ENCODE measurements around the gene NAA30.

Gene NAA30

DNA sequence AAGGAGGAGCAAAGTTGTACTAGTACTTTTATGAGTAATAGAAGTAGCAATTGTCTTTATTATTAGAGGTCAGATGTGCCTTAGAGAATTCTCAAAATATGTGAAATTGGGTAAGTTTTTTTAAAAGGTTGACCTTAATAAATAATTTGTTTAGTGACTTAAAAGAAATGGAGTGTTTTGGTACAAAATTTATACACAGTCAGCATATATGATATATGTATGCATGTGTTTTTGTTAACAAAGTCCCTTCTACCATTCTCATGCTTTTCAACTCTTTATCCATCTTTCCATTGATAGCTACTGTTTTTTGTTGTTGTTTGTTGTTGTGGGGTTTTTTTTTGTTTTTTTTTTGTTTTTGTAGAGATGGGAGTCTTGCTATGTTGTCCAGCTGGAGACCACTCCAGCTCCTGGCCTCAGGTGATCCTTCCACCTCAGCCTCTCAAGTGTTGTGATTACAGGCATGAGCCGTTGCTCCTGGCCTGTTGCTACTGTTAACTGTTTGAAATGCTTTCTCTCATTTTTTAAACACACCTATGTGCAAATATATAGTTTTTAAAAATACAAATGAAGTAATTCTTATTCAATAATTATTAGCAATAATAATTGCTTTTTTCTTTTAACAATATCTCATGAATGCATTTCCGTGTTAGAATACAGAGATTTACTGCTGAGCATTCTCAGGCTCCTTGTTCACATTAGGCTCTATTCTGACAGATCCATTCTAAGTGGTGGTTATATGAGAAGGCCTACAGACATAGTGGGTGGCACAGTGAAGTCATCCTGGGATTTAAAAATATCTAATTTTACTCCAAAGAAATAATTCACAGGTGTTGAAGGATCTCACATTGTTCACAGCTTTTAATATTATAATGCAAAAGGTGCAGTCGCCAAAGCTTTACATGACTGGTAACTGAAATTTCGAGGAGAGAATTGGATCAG is 10.4 kb downstream of the NAA30 start:
- DNase-seq: no peak

DNA sequence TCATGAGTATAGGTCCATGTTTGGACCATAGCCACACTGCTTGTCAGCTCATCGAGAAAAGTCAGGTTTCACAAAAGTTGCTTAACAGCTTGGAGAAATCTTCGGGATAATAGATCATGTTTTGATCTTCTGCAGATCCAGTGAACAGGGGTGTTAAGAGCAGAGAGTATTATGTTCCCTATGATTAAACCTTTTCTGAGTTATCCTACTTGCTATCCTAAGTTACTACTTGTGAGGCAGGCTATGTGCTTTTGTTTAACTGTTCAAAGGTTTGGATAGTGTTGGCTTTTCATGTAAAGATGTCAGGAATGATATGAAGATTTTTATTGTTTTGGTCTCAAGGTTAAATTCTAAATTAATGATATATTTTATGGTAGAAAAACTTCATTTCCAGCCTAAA is 11.1 kb downstream of the NAA30 start:
- no peak for DNase-seq

DNA sequence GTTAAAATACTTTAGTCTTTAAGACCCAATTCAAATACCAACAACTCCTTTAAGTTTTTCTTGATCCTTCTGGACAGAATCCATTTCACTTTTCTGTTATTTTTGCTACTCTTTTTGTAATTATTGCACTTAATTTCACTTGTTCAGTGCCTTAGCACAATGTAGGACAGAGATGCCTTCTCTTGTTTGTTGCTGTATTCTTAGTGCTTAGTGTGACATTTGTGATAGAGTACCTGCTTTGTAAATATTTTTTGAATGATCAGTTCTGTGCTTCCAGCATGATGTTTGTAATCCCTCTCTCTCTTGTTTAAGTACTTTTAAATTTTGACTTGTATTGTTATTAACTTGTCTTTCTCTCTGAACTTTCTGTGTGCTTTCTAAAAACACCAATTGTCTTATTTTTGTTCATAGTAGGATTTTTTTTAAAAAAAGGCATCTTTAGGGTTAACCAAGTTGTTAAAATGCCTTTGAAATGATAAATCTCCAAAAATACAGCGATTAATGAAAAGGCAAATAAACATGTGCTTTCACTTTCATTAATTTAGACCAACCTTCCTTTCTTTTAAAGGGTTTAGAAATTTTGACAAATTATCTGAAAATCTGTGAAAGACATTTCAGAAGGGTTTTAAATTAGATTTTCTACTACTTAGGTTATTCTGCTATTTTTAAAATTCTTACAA is 11.9 kb downstream of the NAA30 start:
- no peak for DNase-seq

DNA sequence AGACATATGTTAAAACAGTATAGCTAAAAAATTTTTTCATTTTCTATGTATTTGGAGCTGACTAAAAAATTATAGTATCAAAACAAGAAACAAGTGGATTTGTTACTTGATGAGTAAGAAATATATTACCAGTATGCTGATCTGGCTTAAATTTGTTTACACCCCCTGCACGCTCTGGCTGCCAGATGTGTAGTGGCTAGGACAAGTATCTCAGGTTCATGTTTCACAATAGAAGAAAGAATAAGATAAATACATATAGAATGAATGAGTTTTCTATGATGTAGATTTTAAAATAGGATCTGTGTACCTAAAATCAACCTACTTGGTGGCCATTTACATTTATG is 13.1 kb downstream of the NAA30 start:
- DNase-seq: no peak

DNA sequence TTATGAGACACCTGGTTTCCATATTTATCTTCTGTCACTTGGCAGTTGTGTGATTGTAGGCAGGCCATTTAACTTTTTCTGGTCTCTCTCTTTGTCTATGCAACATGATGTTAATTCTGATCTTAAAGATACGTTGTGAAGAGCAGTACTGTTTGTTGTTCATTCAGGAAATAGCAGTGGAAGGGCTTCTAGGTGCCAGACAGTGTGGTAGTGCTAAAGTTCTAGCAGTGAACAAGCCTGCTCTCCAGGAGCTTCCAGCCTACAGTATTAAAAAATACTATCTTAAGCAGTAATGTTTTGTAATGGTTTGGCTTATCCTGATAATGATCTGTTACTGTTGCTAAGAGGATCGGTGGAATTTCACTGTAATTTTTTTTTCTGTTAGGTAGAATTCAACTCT is 15.2 kb downstream of the NAA30 start:
- DNase-seq: no peak

DNA sequence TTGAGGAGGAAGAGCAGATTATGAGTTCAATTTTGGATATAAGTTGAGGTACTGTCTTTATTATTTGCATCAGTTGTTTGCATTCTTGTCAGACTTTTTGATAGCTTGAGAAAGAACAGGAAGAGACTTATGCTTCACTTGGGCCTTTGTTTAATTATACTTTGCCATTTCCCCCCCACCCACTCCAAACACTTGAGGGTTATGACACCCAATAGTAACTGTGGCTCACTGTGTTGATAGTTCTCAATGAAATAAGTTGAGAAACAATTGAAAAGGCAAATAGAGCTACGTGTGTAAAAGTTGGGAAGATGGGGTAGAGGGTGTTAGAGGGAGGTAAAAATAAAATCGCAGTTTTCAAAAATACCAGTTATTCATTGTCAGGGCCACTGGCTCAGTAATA is 17.7 kb downstream of the NAA30 start:
- DNase-seq: no peak

DNA sequence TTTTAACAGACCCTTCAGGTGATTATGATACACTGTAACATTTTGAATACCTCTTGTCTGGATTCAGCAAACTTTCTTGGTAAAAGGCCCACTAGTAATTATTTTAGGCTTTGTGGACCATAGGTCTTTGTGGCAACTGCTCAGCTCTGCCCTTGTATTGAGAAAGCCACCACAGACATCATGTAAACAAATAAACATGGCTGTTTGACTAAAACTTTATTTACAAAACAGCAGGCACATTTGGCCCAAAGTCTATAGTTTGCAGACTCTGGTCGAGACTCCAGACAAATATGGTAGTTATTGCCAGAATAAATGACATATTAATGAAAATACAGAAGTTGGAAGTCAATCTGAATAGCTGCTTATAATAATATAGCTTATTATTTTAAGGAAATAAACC is 18.2 kb downstream of the NAA30 start:
- no peak for DNase-seq

DNA sequence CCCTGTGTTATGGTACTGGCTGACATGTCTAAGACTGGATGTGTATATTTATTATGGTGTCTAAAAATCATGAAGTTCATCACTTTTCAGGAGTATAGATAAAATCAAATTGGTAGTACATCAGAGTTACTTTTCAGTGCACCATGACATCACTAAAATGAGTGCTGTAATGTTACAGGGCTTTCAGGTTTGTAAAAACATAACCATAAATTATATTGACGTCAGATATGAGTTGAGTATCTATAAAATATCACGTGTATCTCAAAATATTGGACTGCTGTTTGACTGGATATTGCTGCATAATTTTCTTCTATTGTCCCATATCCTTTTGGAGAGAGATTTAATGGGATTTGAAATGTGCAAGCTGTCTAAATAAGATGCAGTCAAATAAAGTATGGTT is 22.0 kb downstream of the NAA30 start:
- DNase-seq: no peak

DNA sequence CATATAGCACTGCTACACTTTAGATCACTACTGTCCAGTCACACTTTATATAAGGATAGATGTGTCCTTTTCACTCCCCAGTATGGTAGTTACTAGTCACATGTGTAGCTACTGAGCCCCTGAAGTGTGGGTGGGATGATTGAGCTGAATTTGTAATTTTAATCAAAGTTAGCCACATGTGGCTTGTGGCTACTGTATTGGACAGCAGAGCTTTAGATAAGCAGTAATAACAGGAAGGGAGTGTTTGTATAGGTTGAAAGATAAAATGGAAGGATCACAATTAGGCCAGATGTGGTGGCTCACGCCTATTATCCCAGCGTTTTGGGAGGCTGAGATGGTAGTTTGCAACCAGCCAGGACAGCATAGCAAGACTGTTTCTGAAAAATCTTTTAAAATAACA is 23.5 kb downstream of the NAA30 start:
- DNase-seq: no peak

DNA sequence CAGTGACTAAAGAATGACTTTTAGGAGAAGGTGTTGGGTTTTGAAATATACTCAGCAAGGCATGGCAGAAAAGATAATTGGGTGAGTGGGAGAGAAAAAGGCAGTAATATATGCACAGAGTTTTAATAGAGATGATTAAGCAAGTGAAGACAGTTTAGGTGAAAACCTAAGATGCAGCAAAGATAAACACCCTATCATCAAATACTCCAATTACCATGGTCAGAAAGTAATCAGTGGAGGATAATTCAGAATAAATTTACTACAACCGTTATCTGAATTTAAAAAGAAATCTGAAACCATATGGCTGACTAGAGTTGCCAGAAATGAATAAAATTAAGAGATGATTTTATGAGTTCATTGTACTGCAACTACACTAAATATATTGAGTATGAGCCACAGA is 26.8 kb downstream of the NAA30 start:
- DNase-seq: no peak

DNA sequence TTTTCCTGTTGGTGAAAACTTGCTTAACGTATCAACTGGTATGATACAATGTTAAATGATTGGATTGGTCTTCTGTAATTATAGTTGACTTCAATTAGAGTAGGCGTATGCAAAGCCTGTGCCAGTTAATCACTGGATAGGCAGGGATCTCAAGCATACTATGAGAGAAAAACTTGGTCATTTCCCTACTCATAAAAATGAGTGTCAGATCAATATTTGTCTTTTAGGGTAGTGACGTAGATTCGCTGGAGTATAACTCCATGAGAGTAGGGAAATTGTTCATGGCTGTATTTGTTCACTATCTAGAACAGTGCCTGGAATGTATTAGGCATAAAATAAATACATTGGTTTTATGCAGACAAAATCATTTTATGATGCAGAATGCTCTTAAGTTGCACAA is 28.6 kb downstream of the NAA30 start:
- DNase-seq: no peak

DNA sequence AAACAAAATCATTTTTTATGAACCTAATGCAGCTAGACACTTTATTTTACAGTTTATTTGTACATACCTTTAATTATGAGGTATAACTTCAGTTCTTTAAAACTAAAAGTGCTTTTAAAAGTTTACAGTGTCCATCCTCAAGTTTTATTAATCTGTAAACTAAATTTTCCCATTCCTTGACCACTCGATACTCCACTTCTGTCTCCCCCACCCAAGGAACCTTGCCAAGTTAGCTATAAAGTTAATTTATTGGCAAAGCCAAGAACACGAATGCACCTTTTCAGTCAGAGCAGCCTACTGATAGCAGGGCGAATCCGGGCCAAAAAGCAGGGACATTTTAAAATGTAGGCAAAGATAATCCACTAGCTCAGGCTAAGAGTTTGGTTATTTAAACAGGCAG is 29.6 kb downstream of the NAA30 start:
- no peak for DNase-seq

DNA sequence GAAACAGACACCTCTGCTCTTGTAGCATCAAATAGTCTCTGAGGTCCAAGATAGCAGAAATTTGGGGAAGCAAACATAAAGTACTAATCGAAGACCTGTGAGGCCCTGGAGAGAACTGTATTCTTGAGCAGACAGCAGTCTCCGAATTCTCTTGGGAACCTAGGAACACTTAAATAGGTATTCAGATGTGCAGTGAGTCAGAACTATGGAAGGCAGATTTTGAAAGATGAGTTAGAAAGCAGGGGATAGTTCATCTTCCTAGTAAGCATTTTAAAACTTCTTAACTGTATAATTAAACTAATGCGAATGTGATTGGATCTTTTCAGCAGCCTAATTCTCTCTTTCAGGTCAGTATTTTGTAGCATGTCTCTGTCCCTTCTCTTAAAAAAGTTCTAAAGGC is 30.6 kb downstream of the NAA30 start:
- no peak for DNase-seq

DNA sequence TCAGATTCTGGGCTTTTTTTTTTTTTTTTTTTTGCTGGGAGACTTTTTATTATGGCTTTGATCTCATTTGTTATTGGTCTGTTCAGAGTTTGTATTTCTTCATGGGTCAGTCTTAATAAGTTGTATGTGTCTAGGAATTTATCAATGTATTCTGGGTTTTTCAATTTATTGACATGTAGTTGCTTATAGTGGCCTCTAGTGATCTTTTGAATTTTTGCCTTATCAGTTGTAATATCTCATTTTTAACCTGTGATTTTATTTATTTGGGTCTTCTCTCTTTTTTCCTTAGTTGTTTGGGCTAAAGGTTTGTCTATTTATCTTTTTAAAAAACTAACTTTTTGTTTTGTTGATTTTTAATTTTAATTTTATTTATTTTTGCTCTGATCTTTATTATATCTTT is 45.5 kb downstream of the NAA30 start:
- no peak for DNase-seq

DNA sequence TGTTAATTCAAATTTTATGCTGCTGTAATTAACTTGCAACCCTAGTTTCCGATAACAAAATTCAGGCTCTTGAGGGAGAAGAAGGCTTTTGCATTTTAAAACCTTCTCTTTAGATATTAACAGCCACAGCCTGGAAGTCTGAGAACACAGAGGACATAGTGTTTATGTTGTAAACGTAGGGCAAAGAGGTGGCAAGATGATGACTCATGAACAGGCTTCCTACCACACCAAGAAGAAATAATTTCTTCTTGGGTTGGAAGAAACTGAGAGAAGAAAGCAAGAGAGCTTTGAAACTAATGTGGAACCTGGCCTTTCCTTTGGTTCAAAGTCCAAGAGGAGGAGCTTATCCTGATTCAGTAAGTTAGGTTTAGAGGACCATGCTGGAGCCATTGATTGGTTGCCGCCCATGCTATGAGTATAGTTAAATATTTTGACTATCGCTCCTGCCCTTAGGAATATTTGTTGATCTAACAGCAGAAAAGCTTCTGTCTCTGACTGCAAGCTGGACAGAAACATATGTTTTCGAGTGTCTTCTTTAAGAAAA is 71.5 kb downstream of the NAA30 start:
- DNase-seq: no peak

DNA sequence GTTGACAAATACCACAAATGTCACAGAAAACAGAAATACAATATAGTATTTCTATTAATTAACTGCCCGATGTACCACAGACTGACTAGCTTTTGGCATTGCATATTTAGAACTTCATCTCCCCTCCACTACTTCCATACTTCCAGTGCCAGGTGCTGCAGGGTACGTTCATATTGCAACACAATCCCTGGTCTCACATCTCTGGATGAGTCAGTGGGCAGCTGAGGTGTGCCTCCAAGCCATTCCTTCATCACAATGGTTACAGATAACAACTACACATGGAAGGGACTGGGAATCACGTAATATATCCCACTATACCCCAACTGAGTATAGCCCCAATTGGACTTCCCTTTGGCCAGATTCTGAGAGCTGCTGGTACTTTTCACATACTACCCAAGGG is 72.2 kb downstream of the NAA30 start:
- DNase-seq: no peak

DNA sequence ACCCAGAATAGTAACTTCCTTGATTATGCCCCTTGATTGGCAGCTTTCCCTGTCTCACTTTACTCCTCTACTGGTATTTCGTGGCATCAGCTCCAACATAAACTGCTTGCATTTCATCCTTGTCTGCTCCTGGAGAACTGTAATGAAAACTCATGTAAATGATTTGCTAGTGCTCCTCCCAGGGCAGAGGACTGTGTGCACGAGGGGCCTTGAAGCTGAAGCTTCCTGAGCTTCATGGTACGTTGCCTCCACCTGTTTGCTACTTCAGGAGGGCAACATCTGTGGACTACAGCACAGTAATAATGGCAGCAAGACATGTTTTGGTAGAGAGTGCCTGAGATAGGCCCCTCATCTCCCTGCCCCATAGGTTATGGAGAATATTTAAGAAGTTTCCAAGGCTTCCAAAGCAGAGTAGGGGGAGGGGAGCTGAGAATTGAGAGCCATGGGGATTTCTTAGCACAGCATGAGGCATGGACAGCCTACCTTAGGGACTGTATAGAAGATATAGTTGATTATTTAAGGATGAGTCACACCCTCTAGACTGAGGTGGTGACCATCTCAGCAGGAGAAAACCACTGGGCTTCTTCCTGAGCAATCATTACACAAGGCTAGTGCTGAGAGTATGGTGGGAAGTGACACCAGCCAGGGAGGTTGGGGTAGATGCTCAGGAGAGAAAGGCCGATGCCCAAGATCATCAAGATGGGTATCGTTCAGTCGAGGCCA is 73.8 kb downstream of the NAA30 start:
- DNase-seq: no peak

Data from femur (tissue), 1 donor.